HT-29 (cell line): ENCODE measurements around the gene C1QTNF7. TPM values are rescaled to one million over a fixed set of nuclear protein-coding genes. Genes with fewer than 3 reads are reported as not detected.
A peak's percentile ranks its signal among the peaks of the same experiment; 100 is the strongest.

ENCODE experiments used
- DNase-seq: peaks from one replicate; pipeline ENCODE4 v3.0.0-alpha.2; 2015; ENCODE audit warnings: low spot score
- total RNA-seq: library from RNA; depleted of rRNA; stranded (reverse); fragments of >200 nt; shearing (Covaris generic); gene quantifications from 2 replicates; pipeline ENCODE4 v1.2.3, GENCODE V29; 2014

The C1QTNF7 gene
- total RNA-seq, 1 experiment from 2014 or later = not detected

GRCh38 chr4:15457406-15458201 is 29.8 kb downstream of the C1QTNF7 start:
- DNase-seq = peak; percentile 55

GRCh38 chr4:15458616-15459015 is 30.8 kb downstream of the C1QTNF7 start:
- no peak for DNase-seq

- no peak for DNase-seq
These were observed 31.9 kb downstream of the C1QTNF7 start for GRCh38 chr4:15459706-15460105.

- no peak for DNase-seq
These were observed 38.8 kb downstream of the C1QTNF7 start for GRCh38 chr4:15466596-15466995.

DNA sequence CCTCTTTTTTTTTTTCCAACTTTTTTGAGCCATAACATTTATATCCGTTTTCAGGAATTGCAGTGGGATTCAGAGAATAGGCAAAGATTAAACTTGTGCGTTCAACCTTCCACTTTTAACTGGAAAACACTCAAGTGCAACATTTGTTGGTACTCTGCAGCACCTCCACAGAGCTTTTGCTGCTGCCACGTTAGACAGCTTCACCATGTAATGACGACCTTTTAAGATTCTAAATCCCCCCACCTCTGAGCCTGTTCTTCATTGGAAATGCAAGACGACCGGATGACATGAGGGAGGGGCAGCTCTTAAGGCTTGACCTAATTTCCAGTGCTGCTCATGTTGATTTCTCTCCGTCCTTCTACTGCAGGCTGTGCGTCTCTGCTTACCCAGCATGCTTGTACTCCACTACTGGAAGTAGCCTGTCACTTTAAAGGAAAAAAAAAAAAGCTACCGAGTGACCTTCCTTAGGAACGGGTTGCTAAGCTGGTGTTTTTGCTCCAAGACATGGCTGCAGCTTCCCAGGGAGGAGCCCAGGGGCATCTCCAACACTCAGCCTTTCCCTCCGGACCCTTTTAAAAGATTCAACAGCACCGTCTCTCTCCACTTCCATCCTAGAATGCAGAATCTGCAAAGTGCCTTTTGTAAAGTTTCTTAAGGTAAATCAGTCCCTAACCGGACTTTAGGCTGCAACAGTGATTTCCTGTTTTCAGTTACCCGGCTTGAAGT is 41.7 kb downstream of the C1QTNF7 start, which contains the start of gene CC2D2A:
TSS of gene CC2D2A (plus strand) at position 481 of the 726 bp plus-strand sequence. CDS start 6,051 bp downstream, outside the sequence.
- DNase-seq = peak; percentile 68

DNA sequence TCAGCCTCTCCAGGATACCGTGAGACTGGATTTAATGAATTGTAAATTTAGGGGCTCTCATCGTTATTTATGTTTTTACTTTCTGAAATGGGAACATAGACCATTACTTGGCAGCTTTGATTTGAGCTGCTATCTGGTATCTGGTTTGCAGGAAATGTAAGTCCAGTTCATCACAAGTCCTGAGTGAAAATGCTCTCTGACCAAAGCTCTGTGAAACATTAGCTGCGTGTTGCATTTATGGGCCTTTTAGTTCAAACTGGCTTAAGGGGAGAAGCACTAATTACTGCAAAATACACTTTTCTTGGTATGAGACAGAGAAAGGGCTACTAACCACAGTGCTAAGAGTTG is 42.3 kb downstream of the C1QTNF7 start:
- DNase-seq = no peak

- no peak for DNase-seq
These were observed 48.6 kb downstream of the C1QTNF7 start for GRCh38 chr4:15476396-15476795.

DNA sequence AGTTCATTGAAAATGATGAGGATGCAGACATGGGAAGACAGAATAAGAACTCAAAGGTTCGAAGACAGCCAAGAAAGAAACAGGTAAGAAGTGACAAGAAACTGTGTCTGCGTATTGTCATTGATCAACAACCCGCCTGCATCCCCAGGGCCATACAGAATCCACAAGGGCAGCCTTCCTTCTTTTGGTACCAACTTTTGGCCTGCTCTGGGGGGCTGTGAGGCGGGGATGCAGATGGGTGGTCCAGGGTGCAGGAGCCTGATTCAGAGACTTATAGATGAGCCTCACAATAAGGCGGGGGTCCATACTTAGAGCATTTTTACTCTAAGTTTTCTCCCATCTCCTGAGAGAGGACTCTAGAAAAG is 50.9 kb downstream of the C1QTNF7 start:
- no peak for DNase-seq

GRCh38 chr4:15479089-15479912 is 51.5 kb downstream of the C1QTNF7 start:
- peak; percentile 87 for DNase-seq

DNA sequence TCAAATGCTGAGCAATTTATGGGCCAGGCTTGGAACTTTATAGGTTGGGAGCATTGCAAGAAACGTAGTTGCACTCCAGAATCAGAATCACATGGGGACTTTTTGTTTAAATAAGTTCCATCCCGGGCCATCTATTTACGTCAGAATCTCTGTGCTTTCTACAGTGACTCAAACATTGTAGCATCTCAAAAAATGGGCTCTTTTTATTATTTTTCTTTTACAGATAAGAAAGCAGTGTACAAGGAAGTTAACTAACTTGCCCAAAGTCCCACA is 52.0 kb downstream of the C1QTNF7 start:
- no peak for DNase-seq

GRCh38 chr4:15481961-15482745 is 54.3 kb downstream of the C1QTNF7 start:
- DNase-seq = no peak

DNA sequence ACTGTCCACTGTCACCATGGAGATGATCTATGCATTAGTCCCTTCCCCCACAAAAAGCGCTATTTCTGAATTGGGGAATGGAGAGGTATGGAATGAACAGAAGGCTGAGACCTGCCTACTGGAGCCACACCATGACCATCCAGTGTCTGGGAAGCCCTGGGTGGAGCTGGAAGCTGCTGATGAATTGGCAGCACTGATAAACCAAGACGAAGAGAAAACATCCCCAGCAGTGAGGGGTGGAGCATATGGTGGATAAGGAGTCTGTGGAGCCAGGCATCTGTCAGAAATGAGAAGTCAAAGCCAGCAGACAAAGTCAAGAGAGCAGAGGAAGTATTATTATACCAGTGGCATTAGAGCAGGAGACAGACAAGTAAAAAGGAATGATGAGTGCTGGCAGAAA is 55.0 kb downstream of the C1QTNF7 start:
- no peak for DNase-seq

GRCh38 chr4:15488136-15488535 is 60.3 kb downstream of the C1QTNF7 start:
- no peak for DNase-seq

DNA sequence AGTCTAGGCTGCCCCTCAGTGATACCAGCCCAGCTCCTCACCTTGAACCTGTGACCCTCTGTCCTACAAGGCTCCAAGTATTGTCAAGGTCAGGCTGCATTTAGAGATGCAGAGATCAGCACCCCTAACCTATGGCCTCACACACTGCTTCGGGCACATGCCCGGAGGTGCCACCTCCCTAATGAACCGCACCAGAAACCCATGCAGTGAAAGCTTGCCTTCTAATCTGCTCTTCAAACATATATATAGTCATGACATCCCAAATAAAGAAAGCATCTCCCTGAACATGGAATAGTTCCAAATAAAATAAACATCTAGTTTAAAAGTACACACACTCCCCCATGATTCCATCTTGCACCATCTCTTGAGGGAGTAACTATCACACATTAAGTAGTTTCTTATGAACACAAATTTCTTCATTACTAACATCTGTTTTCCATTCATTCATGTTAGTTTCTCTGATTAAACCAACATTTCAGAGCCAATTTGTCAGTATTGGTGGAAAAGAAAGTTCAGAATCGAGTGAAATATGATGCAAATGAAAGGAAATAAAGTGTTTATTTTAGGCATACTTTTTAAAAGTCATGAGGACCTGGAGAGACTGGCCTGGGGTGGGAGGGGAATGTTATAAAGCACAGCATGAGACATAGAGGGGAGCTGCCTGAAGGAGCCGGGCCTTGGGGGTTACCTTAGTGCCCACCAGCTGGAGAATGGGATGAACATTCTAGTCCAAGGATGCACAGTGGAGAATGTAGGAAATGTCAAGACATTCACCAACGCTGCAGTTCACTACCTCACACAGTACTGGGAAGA is 61.0 kb downstream of the C1QTNF7 start:
- DNase-seq = no peak

GRCh38 chr4:15489551-15489950 is 61.7 kb downstream of the C1QTNF7 start:
- no peak for DNase-seq

GRCh38 chr4:15493411-15493810 is 65.6 kb downstream of the C1QTNF7 start:
- DNase-seq = no peak

DNA sequence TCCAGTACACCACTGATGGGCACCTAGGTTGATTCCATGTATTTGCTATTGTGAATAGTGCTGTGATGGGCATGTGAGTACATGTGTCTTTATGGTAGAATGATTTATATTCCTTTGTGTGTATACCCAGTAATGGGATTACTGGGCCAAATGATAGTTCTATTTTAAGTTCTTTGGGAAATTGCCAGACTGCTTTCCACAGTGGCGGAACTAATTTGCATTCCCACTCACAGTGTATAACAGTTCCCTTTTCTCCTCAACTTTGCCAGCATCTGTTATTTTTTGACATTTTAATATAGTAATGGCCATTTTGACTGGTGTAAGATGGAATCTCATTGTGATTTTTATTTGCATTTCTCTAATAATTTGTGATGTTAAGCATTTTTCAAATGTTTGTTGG is 67.8 kb downstream of the C1QTNF7 start:
- DNase-seq = no peak
